Stimulated activated CD8-positive, alpha-beta memory T cell treated with anti-CD3 and anti-CD28 coated beads, Interleukin-4, amount 100 ng/mL, for 24 hours (primary cell): ENCODE measurements around the gene IGF1R.

Experiments used
- DNase-seq: peaks from one replicate; pipeline ENCODE4 v3.0.0-alpha.2; 2020; ENCODE audit warnings: low read depth

IGF1R gene

DNA sequence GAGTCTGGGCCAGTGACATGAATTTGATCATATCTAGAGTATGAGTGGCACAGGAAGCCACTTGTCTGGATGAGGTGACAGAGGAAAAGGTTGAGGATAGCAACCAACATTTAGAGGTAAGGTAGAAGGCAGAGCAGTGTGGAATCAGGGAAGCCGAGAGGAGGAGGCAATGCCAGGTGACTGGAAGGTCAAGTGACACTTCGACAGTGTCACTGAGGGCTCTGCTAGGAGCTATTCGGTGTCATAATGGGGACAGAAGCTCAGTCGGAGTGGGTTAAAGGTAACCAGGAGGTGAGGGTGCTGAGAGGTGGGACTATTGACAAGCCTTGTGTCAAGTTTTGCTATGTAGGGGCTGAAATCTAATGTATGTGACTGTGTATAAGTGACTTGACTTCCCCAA lies 56.7 kb downstream of the IGF1R start:
- no peak for DNase-seq

DNA sequence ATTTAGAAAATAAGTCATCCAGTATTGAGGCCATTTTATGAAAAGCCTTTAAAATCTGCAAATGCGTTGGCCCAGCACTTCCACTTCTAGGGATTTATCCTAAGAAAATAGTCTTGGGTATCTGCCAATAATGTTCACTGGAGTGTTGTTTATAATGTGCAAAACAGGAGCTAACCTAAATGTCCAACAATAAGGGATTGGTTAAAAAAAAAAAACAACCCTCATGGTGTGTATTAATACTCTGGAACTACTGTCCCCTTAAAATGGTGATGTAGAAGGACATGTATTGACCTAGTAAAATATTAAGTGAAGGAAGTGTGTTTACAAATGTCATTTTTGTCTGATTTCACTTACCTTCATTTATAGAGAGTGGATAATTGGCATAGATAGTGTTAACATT lies 58.0 kb downstream of the IGF1R start:
- DNase-seq, result no peak

DNA sequence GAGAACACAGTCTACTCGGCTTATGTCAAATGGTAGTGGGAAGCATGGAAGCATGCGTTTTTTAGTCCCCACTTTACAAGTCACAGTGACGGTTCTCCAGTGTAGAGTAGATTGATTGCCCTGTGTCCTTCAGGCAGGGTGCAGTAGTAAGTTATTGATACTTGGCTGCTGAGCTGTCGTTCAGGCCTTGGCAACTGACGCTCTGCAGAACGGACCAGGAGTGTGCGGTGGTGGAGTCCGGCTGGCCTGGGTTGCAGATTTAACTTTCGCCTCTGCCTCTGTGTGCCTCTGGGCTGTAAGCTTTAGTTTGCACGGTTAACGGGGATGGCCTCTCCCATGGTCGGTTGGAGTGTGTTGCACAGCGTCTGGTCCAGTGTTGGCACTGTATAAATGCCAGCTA lies 58.6 kb downstream of the IGF1R start:
- no peak for DNase-seq

DNA sequence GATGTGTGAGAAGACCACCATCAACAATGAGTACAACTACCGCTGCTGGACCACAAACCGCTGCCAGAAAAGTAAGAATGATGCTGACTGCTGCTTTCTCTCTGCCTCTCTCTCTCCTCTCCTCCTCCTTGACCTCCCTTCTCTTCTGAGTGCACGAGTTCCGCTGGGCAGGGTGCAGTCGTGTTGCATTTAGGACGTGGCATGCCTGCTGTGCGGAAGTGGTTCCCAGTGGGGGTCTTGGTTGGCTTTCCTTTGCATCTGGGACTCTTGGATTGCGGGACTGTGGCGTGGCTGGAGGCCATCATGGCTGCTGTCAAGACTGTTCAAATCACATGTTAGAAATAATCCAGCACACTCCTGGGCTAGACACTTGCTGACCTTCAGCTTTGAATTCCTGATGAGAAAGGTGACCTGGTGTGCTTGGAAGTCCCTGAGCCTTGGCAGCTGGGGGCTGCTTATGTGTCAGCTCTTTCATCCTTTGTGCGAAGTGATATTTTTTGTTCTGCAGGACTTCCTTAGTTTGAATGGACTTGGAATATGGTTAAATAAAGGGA lies 59.8 kb downstream of the IGF1R start:
- DNase-seq, result no peak

DNA sequence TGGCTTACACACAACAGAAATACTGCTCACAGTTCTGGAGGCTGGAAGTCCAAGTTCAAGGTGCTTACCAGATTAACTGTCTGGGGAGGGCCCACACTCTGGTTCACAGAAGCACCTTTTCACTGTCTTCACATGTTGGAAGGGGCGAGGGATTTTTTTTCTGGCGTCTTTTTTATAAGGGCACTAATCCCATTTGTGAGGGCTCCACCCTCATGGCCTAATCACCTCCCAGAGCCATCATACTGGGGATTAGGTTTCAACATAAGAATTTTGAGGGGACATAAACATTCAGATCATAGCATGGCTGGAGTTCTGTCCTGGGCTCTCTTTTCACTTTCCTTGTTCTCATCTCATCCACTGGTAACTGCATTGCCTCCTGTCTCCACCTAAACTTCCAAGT lies 63.5 kb downstream of the IGF1R start:
- DNase-seq, result no peak

DNA sequence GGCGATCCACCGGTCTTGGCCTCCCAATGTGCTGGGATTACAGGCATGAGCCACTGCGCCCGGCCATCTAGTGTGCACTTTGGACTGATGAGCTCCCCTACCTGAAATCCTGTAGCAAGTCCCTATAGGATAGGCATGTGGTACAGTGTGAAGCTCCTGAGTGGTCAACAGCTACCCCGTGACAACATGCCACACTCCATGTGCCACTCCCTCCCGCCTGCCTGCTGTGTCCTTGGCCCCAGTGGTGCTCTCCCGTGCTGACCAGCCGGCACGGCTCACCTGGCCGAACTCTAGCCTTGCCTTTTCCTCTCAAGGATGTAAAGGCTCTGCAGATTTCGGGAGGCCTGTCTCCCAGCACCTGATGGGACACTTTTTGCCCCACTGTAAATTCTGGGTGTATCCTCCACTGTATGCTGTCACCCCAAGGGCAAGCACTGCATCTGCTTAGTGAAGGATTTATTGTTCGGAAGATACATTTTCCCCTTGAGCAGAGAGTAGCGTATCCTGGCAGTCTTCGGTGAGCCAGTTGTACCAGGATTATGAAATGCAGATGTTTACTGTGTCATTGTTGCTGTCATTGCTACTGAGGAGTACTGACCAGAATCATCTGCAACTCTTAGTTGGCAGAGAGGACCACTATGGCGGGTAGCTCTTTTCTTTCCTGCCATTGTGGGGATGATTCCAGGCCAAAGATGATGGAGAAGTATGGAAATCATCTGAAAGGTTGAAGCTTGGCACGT lies 64.7 kb downstream of the IGF1R start:
- DNase-seq, result no peak

DNA sequence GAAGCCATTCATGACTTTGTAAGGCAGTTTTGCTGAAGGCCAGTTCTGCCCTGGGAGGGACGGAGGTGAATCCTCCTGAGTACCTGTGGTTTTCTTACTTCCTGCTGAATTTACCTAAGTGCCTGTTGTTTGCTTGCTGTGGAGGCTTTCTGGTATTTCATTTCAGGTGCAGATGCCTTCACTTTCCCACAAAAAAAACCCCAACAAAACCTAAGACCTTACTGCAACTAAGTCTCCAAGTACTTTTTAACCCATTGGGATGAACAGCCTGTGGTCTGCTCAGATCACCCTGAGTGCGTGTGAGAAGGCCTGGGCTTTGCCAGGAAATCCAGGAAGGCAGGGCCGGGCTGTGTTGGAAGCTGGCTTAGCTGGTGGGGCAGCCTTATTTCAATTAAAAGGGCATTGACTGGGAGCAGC lies 65.3 kb downstream of the IGF1R start:
- DNase-seq, result no peak

DNA sequence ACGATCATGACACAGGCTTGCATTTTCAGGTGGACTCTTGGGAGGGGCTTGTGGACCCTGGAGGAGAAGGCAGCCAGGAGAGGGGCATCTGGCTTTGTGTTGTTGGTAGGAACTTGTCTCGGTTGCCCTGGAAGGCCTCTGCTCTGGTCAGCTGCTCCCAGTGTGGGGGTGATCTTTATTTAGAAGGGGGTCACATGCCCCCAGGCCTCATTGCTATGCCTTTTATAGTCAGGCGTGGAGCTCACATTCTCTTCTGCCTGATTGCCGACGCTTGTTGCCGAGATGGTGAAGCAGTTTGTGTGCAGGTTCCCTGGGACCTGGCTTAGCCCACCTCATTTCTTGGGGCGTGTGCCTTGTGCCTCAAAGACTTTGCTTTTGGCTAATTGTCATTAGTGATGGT lies 66.6 kb downstream of the IGF1R start:
- no peak for DNase-seq

DNA sequence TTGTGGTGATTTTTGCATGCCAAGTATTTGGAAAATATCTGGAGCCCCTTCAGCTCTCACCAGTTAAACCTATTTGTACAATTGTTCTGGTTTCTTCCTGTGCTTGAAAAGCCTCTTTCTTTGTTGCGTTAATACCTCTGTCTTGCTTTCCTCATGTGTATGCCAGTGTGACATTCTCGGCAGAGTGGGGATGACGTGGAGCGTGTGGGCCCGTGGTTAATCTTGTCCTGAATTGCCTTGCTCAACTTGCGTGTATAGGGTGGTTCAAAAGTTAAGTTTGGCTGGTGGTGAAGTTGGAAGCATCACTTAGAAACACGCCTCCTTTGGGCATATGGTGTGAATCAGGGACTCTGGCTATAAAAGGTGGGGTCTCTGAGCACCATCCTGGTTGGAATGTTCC lies 67.1 kb downstream of the IGF1R start:
- no peak for DNase-seq

DNA sequence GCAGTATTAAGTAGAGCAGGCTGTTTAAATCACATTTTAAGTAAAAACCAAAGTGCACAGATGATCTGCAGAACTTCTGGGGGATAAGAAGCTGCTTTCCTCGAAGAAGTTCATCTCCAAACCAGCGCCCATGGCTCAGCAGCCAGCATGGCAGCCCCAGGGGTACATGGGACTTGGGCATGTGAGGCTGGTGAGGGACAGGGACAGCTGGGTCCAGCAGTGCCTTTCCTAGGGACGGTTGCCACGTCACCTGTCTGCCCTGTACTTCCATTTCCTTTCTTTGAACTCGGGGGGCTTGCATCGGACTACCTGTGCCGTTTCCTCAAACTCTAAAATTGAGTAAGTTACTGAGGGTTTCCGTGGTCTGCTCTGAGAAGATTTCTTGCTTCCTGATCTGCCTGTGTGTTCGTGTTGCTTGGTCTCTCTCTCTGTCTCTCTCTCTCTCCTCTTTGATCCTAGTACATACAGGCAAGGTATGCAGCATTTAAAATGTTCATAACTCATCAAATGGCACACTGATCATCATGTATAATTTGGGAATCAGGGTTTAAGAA lies 67.6 kb downstream of the IGF1R start:
- no peak for DNase-seq

DNA sequence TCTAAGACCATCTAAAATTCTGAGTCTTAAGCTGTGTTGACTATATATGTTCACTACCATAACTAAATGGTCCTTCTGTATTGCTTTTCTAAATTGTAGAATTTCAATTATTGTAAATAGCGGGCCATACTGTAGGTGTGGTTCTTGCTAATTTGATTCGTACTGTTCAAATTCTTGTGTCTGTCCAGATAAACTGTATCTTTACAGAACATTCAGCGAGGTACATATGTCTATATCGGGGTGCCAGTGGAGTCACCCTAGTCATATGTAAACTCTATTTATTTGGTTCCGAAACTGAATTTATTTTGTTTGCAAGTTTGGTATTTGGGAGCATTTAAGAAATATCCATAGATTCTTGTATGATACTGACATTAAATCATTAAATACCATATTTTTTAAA lies 69.0 kb downstream of the IGF1R start:
- no peak for DNase-seq

DNA sequence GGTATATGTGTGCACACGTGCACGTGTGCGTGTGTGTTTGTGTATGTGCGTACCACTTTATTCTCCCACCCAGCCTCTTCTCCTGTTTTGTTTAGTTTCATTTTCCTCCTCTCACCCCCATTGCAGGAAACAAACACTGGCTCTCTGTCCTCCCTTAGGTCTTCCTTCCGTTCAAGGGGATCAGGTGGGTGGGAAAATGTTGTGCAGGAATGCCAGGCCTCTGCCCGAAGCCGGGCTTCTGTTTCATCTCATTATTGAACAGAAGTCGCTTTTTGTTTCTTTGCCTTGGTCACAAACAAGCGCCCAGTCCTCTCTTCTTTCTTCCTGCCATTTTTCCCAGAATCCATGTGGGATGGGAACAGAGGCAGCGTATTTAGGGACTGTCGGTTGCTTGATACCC lies 69.6 kb downstream of the IGF1R start:
- DNase-seq, result no peak

DNA sequence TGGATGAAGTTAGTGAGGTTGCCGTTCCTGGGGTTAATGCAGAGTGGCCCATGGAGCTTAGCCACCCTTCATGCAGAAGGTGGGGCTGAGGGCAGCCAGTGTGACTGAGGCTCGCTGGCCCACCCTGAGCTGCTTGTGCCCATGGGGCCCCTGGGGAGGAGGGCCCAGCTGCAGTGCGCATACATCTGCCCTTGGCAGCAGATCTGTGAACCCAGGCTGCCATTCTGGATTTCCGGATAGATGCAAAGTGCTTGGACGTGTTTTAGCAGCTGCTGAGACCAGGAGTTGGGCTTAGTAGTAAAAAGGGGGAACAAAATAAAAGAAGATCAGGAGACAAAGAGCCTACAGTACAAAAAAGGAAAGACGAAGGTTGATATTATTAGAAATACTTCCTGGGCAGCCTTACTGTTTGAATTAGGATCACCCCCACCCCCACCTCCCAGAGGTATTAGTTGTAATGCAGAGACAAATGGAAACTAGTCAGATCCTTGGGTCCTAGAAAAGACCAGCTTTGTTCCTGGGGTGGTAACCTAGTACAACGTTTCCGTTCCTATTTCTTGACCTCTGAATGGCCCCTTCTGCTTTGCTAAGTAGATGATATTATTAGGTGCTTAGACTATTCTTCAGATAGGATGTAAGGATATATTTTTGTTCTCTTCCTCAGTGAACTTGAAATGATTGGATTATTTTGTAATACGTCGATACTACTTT lies 70.2 kb downstream of the IGF1R start:
- no peak for DNase-seq

DNA sequence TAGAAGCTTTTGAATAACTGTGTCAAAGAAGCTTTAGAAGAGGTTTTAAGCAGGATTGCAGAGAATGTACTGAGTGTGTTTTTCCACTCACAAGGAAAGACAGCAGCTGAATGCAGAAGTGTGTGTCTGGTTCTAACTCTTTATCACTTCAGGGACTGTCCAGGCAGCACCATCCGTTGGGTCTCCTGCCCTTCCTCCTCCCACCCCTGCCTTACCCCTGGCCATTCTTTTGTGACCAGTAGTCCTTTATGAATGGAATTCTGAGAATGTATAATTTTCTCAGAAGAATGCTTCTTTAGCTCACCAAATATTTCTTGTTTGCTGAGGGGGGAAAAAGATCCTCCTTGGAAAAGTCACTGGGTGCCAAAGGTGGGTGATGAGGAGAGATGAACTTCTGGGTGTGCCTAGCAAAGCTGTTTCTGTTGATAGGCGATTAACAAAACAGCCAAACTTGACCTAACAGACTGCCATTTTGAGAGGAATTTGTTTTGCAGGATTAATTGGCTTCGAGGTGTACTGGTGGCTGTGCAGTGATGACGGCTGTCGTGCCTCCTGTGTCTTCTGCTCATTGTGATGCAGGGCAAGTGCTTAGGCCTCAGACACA lies 70.9 kb downstream of the IGF1R start:
- DNase-seq, result no peak

DNA sequence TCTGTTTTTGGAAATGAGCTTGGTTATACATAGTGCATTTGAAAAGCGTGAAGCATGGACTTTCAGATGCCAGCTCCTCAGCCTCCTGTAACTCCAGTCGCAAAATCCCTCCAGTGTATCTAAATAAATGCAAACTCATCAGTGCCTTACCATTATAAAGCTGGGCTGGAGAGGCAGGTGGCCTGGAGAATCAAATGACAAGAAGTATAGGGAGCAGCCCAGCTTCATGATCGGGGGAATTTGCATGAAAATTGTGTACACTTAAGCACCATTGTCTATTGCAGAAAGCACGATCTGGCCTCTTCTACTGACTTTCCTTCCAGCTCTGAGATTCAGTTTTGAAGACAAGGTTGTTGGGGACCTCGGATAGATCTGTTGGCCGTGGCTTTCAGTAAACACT lies 71.7 kb downstream of the IGF1R start:
- no peak for DNase-seq

DNA sequence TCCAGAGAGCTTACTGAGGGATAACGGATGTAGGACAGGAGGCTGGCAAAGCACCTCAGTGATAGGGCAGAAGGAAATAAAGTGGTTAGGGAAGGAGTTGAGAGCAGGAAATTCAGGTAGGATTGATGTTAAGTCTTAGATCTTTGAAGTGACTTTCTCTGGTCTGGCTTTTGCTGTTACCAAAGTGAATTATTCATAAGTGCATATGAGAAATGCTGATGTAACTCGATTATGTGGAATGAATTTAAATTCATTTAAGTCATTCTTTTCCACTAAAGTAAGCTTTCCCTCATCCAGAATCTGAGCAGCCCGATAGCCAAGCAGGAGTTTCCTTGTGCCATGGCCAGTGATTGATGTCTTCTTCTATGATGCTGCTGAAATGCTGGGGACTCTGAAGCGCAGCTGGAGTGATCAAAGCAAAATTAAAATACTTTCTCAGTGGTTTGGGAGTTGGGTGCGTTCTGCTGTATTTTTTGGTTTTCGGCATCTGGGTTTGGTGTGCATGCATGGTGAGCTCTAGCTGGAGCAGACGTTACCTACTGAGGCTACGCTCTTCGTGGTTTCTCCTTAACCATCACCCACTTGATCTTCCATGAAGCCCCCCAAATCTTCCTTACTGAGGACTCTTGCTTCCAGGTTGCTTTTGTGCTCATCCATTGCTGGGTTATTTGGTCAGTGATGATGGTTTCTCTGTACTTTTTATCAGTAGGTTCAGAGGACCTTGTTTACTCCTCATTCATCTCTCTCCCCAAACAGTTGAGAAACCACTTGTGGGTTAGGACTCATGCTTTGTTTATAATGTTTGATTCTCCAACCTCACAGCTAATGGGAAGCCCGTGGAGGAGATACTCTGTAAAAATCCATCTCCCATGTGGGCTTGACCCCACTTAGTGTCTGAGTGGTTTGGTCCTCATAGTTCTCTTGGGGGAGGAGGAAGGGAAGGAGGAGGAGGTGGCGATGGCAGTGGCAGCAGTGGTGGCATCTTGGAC lies 72.5 kb downstream of the IGF1R start:
- DNase-seq, result no peak

DNA sequence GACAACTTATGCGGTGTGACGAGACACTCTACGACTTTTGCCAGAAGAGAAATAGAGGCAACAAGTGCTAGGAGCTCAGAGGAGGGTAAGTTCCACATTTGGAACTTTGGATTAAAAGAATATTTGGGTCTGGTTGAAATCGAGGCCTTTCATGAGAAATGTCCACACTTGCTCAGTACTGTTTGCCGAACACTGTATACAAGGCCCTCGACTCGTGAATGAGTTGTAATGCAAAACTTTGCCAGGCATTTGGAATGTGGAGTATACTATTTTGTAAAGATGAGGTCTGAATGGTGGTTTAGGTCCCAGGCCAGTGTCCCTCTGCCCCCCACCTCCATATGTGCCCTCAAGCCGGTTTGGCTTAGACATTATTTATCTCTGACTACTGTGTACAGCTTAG lies 73.9 kb downstream of the IGF1R start:
- no peak for DNase-seq

DNA sequence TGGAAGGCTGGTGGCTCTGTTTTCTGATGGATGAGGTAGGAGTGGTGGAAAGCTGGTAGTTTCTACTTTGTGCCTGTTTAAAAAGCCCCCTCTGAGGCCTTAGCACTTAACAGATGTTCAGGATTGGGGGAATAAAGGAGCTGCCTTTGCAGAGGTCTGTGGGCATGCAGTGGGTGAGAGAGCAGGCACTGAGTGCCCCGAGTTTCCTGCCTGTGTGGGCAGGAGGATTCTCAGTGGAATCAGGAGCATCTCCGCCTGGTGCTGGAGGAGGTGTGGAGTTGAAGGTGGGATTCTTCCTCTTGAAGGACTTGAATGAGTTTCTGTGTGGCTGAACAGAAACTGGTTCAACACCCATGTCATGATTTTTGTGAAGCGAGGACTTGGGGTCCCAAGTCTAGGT lies 74.3 kb downstream of the IGF1R start:
- DNase-seq, result no peak

DNA sequence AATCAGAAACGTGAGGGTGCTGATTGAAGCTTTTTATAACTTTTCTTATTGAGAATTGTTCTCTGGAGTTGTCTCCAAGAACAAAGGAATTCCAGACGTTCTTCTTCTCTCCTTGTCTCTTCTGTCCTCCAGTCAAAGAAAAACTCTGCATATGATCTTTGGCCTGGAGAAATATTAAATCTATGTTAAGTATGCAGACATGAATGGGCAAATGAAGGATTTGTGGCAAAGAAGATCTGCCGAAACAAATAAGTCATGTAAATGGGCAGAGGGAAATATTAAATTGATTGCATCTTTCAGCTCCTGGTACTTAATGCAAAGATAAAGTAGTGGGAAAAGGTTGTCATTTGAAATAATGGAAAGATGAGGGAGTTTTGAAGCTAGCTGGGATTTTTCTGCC lies 74.9 kb downstream of the IGF1R start:
- DNase-seq, result no peak

DNA sequence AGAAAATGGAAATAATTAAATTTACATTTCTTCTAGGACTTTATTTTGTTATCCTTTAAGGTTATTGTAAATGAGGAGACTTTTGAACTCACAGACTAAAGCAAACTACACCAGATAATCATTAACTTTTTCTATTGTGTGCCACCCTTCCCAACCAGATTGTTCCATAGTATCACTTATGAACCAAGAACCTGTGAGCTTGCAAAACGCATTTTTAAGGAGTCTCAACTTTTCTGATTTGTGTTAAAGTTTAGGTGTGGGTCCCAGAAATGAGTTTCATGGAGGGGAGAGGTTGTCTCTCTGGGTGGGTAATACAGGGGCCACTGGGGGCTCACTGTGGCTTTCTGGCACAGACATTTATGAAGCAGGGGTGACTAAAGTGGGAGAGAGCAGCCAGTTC lies 75.7 kb downstream of the IGF1R start:
- no peak for DNase-seq

DNA sequence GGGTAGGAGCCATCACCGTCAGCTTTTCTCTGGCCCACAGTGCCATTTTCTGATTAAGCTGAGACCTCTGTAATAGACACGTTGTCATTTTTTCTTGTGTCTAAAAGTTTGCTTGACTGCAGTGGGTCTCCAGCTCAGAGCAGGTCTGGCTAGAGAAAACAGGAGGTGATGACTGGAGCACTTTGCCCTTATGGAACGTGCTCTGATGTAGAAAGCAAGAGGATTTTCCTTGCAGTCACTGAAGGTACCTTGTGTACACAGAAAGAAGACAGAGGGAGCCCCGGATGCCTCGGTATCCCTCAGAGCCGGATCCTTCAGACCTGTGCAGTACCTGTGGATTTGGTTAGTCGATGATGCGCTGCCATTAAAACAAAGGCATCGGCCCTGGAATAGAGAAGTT lies 76.2 kb downstream of the IGF1R start:
- no peak for DNase-seq

DNA sequence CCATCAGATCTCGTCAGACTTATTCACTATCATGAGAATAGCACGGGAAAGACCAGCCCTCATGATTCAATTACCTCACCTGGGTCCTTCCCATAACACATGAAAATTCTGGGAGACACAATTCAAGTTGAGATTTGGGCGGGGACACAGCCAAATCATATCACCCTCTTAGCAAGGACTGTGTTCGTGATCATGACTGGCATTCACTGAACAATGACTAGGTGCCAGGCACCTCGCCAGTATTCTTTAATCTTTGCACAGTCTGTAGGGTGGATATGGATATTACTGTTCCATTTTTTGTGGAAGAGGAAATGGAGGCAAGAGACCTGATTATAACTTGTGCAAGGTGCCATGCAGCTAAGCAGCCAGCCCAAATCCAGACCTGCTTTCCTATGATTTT lies 77.5 kb downstream of the IGF1R start:
- DNase-seq, result no peak
